Karpas-422 (cell line): Measurements from ENCODE around the gene TGM2. TPM values are rescaled to one million over a fixed set of nuclear protein-coding genes. Genes with fewer than 3 reads are reported as not detected.

ENCODE experiments used
- DNase-seq: peaks from one replicate; pipeline ENCODE4 v3.0.0-alpha.2; 2015
- H2AFZ ChIP-seq: fragments of 200-600 bp; sonication (generic); 2 replicates; pipeline ENCODE4 v1.6.1; 2014; ENCODE audit warnings: antibody characterized with exemption, low read length, mixed read lengths
- H3K27ac ChIP-seq: fragments of 200-600 bp; sonication (generic); 2 replicates; pipeline ENCODE4 v1.5.1; 2014; ENCODE audit warnings: mild to moderate bottlenecking, low read length, moderate library complexity
- H3K27me3 ChIP-seq: fragments of 200-600 bp; sonication (generic); 2 replicates; pipeline ENCODE4 v1.6.1; 2014; ENCODE audit warnings: low read length, mixed read lengths
- H3K36me3 ChIP-seq: fragments of 200-600 bp; sonication (generic); 2 replicates; pipeline ENCODE4 v1.6.1; 2014; ENCODE audit warnings: low read length, mixed read lengths; ENCODE audit not compliant: insufficient read depth
- H3K4me1 ChIP-seq: fragments of 200-600 bp; sonication (generic); 2 replicates; pipeline ENCODE4 v1.6.1; 2014; ENCODE audit warnings: mild to moderate bottlenecking, low read length, mixed read lengths
- H3K4me2 ChIP-seq: fragments of 200-600 bp; sonication (generic); 2 replicates; pipeline ENCODE4 v1.6.1; 2014; ENCODE audit warnings: low read length, low read depth, mild to moderate bottlenecking; ENCODE audit not compliant: poor library complexity, severe bottlenecking
- H3K4me3 ChIP-seq: fragments of 200-600 bp; sonication (generic); 2 replicates; pipeline ENCODE4 v1.5.1; 2014; ENCODE audit warnings: mild to moderate bottlenecking, antibody characterized with exemption, low read length, mixed read lengths
- H3K79me2 ChIP-seq: fragments of 200-600 bp; sonication (generic); 2 replicates; pipeline ENCODE4 v1.6.1; 2014; ENCODE audit warnings: mild to moderate bottlenecking, low read length, mixed read lengths
- H3K9ac ChIP-seq: fragments of 200-600 bp; sonication (generic); 2 replicates; pipeline ENCODE4 v1.6.0; 2014; ENCODE audit warnings: low read length
- H3K9me2 ChIP-seq: fragments of 200-600 bp; sonication (generic), shearing (Covaris generic); replicated peaks from 2 replicates; pipeline ENCODE4 v1.6.0; 2014; ENCODE audit warnings: mild to moderate bottlenecking, low read length, moderate library complexity; ENCODE audit not compliant: insufficient read depth
- H3K9me3 ChIP-seq: fragments of 300-700, 200-600 bp; sonication (generic); 2 replicates; pipeline ENCODE4 v1.6.1; 2014; ENCODE audit warnings: low read length, mixed read lengths
- H4K20me1 ChIP-seq: fragments of 200-600 bp; sonication (generic); 2 replicates; pipeline ENCODE4 v1.6.1; 2014; ENCODE audit warnings: mild to moderate bottlenecking, antibody characterized with exemption, low read length, low read depth; ENCODE audit not compliant: insufficient read depth
- total RNA-seq: library from RNA; depleted of rRNA; stranded (reverse); fragments of >200 nt; shearing (Covaris generic); gene quantifications from 2 replicates; pipeline ENCODE4 v1.2.3, GENCODE V29; 2014; ENCODE audit warnings: low replicate concordance

The TGM2 gene
- total RNA-seq, 1 experiment from 2014 or later: 0.15 TPM

- no peak overlapping the region for H2AFZ ChIP-seq
- no peak for DNase-seq
Measured at GRCh38 chr20:38209054-38209675, 44.1 kb upstream of the TGM2 start.

GRCh38 chr20:38208523-38208922, 43.5 kb upstream of the TGM2 start:
- H3K27ac ChIP-seq: no peak overlapping the region
- H2AFZ ChIP-seq: no peak overlapping the region
- no peak overlapping the region for H3K4me3 ChIP-seq
- peaks cover 3% of the 10 kb centered on the region; the same call in 1 of the 2 replicates for H3K9me3 ChIP-seq
- H3K4me2 ChIP-seq: no peak overlapping the region
- H3K9ac ChIP-seq: no peak overlapping the region
- no peak for DNase-seq
- no peaks in the 10 kb centered on the region for H3K36me3 ChIP-seq
- peaks cover 18% of the 10 kb centered on the region for H3K4me1 ChIP-seq
- no peaks in the 10 kb centered on the region for H3K9me2 ChIP-seq
- no peaks in the 10 kb centered on the region for H3K79me2 ChIP-seq
- no peaks in the 10 kb centered on the region for H4K20me1 ChIP-seq
- H3K27me3 ChIP-seq: no peaks in the 10 kb centered on the region

More at GRCh38 chr20:38209054-38209675, 44.1 kb upstream of the TGM2 start:
- H3K9ac ChIP-seq: no peak overlapping the region
- no peak overlapping the region for H3K27ac ChIP-seq
- no peak overlapping the region for H3K4me3 ChIP-seq
- no peaks in the 10 kb centered on the region for H3K79me2 ChIP-seq
- no peak overlapping the region for H3K4me2 ChIP-seq
- no peaks in the 10 kb centered on the region for H3K9me2 ChIP-seq
- H4K20me1 ChIP-seq: no peaks in the 10 kb centered on the region
- H3K4me1 ChIP-seq: peaks cover 12% of the 10 kb centered on the region; the same call in 1 of the 2 replicates
- H3K36me3 ChIP-seq: no peaks in the 10 kb centered on the region
- H3K9me3 ChIP-seq: peaks cover 3% of the 10 kb centered on the region; the same call in 1 of the 2 replicates
- H3K27me3 ChIP-seq: no peaks in the 10 kb centered on the region

- Histone ChIP-seq H3K79me2 (no peaks in the 10 kb centered on the region), H3K27me3 (no peaks in the 10 kb centered on the region), H3K4me3 (no peak overlapping the region), H3K9me3 (peaks cover 3% of the 10 kb centered on the region; the same call in 1 of the 2 replicates), H3K4me1 (peaks cover 22% of the 10 kb centered on the region), H3K4me2 (no peak overlapping the region), H3K9me2 (no peaks in the 10 kb centered on the region), H3K27ac (no peak overlapping the region), H3K9ac (no peak overlapping the region), H4K20me1 (no peaks in the 10 kb centered on the region), H2AFZ (no peak overlapping the region), H3K36me3 (no peaks in the 10 kb centered on the region)
- DNase-seq: no peak
Measured at GRCh38 chr20:38208088-38208487, 43.0 kb upstream of the TGM2 start.

- Histone ChIP-seq H3K4me3 (no peak overlapping the region), H3K9me3 (peaks cover 3% of the 10 kb centered on the region; the same call in 1 of the 2 replicates), H3K9me2 (no peaks in the 10 kb centered on the region), H3K27me3 (no peaks in the 10 kb centered on the region), H3K9ac (no peak overlapping the region), H3K79me2 (no peaks in the 10 kb centered on the region), H2AFZ (no peak overlapping the region), H3K4me1 (peaks cover 27% of the 10 kb centered on the region), H3K4me2 (no peak overlapping the region), H3K27ac (no peak overlapping the region), H4K20me1 (no peaks in the 10 kb centered on the region), H3K36me3 (no peaks in the 10 kb centered on the region)
- DNase-seq: no peak
Measured at GRCh38 chr20:38207621-38208020, 42.6 kb upstream of the TGM2 start.

GRCh38 chr20:38205001-38205400, 39.9 kb upstream of the TGM2 start:
- Histone ChIP-seq H3K4me2 (no peak overlapping the region), H3K36me3 (no peaks in the 10 kb centered on the region), H3K9me3 (peaks cover 3% of the 10 kb centered on the region; the same call in 1 of the 2 replicates), H3K4me3 (no peak overlapping the region), H3K4me1 (peaks cover 33% of the 10 kb centered on the region), H3K79me2 (no peaks in the 10 kb centered on the region), H3K9ac (no peak overlapping the region), H2AFZ (no peak overlapping the region), H3K9me2 (no peaks in the 10 kb centered on the region), H3K27me3 (no peaks in the 10 kb centered on the region), H3K27ac (no peak overlapping the region), H4K20me1 (no peaks in the 10 kb centered on the region)
- DNase-seq: no peak

GRCh38 chr20:38203981-38204357, 38.9 kb upstream of the TGM2 start:
- no peaks in the 10 kb centered on the region for H3K79me2 ChIP-seq
- no peaks in the 10 kb centered on the region for H4K20me1 ChIP-seq
- no peak overlapping the region for H3K27ac ChIP-seq
- DNase-seq: no peak
- no peak overlapping the region for H3K9ac ChIP-seq
- H2AFZ ChIP-seq: no peak overlapping the region
- H3K36me3 ChIP-seq: no peaks in the 10 kb centered on the region
- H3K9me2 ChIP-seq: no peaks in the 10 kb centered on the region
- no peaks in the 10 kb centered on the region for H3K27me3 ChIP-seq
- no peak overlapping the region for H3K4me3 ChIP-seq
- H3K9me3 ChIP-seq: peaks cover 3% of the 10 kb centered on the region; the same call in 1 of the 2 replicates
- peaks cover 31% of the 10 kb centered on the region for H3K4me1 ChIP-seq
- no peak overlapping the region for H3K4me2 ChIP-seq

GRCh38 chr20:38203337-38203980, 38.4 kb upstream of the TGM2 start:
- Histone ChIP-seq H3K4me2 (peak overlapping the region; percentile 53), H3K79me2 (no peaks in the 10 kb centered on the region), H3K27ac (no peak overlapping the region), H3K9me3 (peaks cover 3% of the 10 kb centered on the region; the same call in 1 of the 2 replicates), H3K36me3 (no peaks in the 10 kb centered on the region), H3K27me3 (no peaks in the 10 kb centered on the region), H3K4me1 (peaks cover 29% of the 10 kb centered on the region), H4K20me1 (no peaks in the 10 kb centered on the region), H2AFZ (no peak overlapping the region), H3K9ac (no peak overlapping the region), H3K4me3 (peak overlapping the region; percentile 33; the same call in 1 of the 2 replicates), H3K9me2 (no peaks in the 10 kb centered on the region)
- DNase-seq: peak; percentile 71

- peak overlapping the region; percentile 33; the same call in 1 of the 2 replicates for H3K4me3 ChIP-seq
- H3K9ac ChIP-seq: no peak overlapping the region
- no peaks in the 10 kb centered on the region for H3K36me3 ChIP-seq
- no peaks in the 10 kb centered on the region for H4K20me1 ChIP-seq
- H3K4me2 ChIP-seq: peak overlapping the region; percentile 53
- no peaks in the 10 kb centered on the region for H3K79me2 ChIP-seq
- H3K9me2 ChIP-seq: no peaks in the 10 kb centered on the region
- no peak for DNase-seq
- peaks cover 32% of the 10 kb centered on the region for H3K4me1 ChIP-seq
- H3K27me3 ChIP-seq: no peaks in the 10 kb centered on the region
- no peak overlapping the region for H2AFZ ChIP-seq
- no peak overlapping the region for H3K27ac ChIP-seq
- peaks cover 3% of the 10 kb centered on the region; the same call in 1 of the 2 replicates for H3K9me3 ChIP-seq
Measured at GRCh38 chr20:38202982-38203293, 37.9 kb upstream of the TGM2 start.
